Measurements from ENCODE around the gene FOXN3. TPM values are rescaled to one million over a fixed set of nuclear protein-coding genes. Genes with fewer than 3 reads are reported as not detected.

The FOXN3 gene
- polyA plus RNA-seq, 1 of the 3 experiments (the other 2 are of a cell fraction), result 9.8 TPM

DNA sequence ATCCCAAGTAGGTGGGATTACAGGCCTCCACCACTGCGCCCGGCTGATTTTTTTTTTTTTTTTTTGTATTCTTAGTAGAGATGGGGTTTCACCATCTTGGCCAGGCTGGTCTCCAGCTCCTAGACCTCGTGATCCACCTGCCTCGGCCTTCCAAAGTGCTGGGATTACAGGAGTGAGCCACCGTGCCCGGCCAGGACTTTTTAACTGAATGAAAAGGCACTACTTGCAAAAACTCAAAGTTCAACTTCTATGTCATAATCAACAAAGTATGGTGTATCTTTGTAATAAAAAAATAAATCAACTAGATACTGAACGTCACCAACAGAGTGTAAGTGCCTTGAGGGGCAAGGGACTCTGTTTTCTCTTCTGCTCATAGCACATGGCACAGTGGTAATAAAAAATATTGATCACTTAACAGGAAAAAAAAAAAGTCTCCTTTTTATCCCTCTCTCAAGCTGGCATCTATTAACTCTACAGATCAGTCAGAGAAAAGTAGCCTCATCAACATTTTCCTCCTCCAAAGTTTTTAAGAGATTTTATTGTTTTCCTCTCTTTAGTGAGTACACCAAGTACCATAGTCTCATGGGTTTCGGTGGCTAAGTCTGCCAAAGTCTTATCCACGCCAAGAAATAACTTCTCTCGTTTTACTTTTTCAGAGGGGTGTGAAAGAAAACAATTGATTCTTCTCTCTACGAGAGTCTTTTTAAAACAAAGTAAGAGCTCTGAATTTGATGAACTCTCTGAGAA, 10.6 kb upstream of the FOXN3 start (continued):
- TF ChIP-seq, protein P1, sequence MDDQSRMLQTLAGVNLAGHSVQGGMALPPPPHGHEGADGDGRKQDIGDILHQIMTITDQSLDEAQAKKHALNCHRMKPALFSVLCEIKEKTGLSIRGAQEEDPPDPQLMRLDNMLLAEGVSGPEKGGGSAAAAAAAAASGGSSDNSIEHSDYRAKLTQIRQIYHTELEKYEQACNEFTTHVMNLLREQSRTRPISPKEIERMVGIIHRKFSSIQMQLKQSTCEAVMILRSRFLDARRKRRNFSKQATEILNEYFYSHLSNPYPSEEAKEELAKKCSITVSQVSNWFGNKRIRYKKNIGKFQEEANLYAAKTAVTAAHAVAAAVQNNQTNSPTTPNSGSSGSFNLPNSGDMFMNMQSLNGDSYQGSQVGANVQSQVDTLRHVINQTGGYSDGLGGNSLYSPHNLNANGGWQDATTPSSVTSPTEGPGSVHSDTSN (IDR thresholded peaks at IDR 0.05), result no peak
- TF ChIP-seq RAD21 (IDR thresholded peaks at IDR 0.05; ENCODE audit: low read length) (no peak), RXRA (IDR thresholded peaks at IDR 0.05; ENCODE audit: borderline replicate concordance, low read depth) (no peak)

DNA sequence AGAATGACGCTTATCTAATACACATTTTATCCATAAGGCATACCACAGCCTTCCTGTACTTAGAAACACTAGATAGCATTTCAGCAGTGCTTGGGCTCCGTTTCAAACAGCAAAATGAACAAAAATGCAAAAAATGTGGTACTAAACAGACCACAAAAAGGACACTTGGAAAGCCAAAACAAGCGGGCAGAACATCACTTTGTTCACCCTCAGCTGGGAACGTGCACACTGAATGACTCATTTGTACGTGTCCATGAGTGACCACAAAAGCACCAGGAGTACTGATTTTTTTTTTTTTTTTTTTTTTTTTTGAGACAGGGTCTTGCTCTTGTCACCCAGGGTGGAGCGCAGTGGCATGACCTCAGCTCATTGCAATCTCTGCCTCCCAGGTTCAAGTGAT, 8.9 kb upstream of the FOXN3 start:
- H4K20me1 ChIP-seq (ENCODE audit: insufficient read depth), result no peaks in the 10 kb centered on the region
- POLR2A ChIA-PET, result no interaction called here
- 19% methylated on average over 6 of the region's 6 CpGs for WGBS (ENCODE audit: low lambda C conversion rate)
- H3K27me3 ChIP-seq (ENCODE audit: insufficient read depth), result no peaks in the 10 kb centered on the region
- no peak overlapping the region for H3K4me3 ChIP-seq (ENCODE audit: low read depth in 2 of 2, low read length in 1 of 2)
- H3F3A ChIP-seq (replicated peaks; ENCODE audit: insufficient read depth), result peaks cover 30% of the 10 kb centered on the region
- no peak overlapping the region for H3K4me2 ChIP-seq
- H3K79me2 ChIP-seq (ENCODE audit: insufficient read depth), result no peaks in the 10 kb centered on the region; the same call in 1 of the 2 replicates
- H3K27ac ChIP-seq (ENCODE audit: low read depth in 2 of 2, low read length in 1 of 2), result peak overlapping the region in 1 of 2 experiments; percentile 58; a peak in 2 of 4 replicates
- H3K9ac ChIP-seq, result no peak overlapping the region
- H3K36me3 ChIP-seq (replicated peaks in 1 of 2; ENCODE audit: control insufficient read depth in 1 of 2, insufficient read depth in 2 of 2, low read length in 1 of 2), result no peaks in the 10 kb centered on the region
- CTCF ChIA-PET, result no interaction called here
- no peak for DNase-seq
- H3K4me1 ChIP-seq (ENCODE audit: control insufficient read depth in 1 of 2, insufficient read depth in 2 of 2, low read depth in 1 of 2, low read length in 1 of 2), result peaks cover 19 to 30% of the 10 kb centered on the region in 2 experiments
- no peak overlapping the region for H2AFZ ChIP-seq (ENCODE audit: low read depth)
- no peaks in the 10 kb centered on the region for H3K9me2 ChIP-seq
- no peaks in the 10 kb centered on the region for H3K9me3 ChIP-seq
- TF ChIP-seq ELF1 (IDR thresholded peaks at IDR 0.05) (peak; percentile 41; the same call in 1 of the 2 replicates), GATA2 (CRISPR knock-in tag; IDR thresholded peaks at IDR 0.05) (no peak), FOSL2 (IDR thresholded peaks at IDR 0.05; ENCODE audit: borderline replicate concordance, low read depth) (peak; percentile 91), CHD2 (IDR thresholded peaks at IDR 0.05; ENCODE audit: low read length, partially characterized antibody) (no peak), FOXM1 (IDR thresholded peaks at IDR 0.05; ENCODE audit: low read depth) (peak; percentile 83), JUND (IDR thresholded peaks at IDR 0.05) (peak; percentile 95), TCF12 (IDR thresholded peaks at IDR 0.05) (peak; percentile 93), NFIC (IDR thresholded peaks at IDR 0.05; ENCODE audit: borderline replicate concordance) (peak; percentile 93), RFX5 (IDR thresholded peaks at IDR 0.05; ENCODE audit: low read length) (no peak), RAD21 (IDR thresholded peaks at IDR 0.05; ENCODE audit: low read length) (no peak), EZH2phosphoT487 (IDR thresholded peaks at IDR 0.05; ENCODE audit: borderline replicate concordance, low read depth) (no peak), SIN3A (IDR thresholded peaks at IDR 0.05; ENCODE audit: borderline replicate concordance, low read depth, low read length) (0 out of 2 replicates have a peak, but pooled peaks have one; percentile 25), YY1 (IDR thresholded peaks at IDR 0.05; ENCODE audit: low read depth) (peak; percentile 45; the same call in 1 of the 2 replicates), TEAD4 (IDR thresholded peaks at IDR 0.05; ENCODE audit: borderline replicate concordance, insufficient read depth) (peak; percentile 97), RXRA (IDR thresholded peaks at IDR 0.05; ENCODE audit: borderline replicate concordance, low read depth) (peak; percentile 86; the same call in 1 of the 2 replicates), SMC3 (IDR thresholded peaks at IDR 0.05; ENCODE audit: low read depth, low read length) (no peak), MXI1 (IDR thresholded peaks at IDR 0.05; ENCODE audit: low read depth, low read length) (no peak), GABPA (IDR thresholded peaks at IDR 0.05; ENCODE audit: low read depth) (no peak), NRF1 (IDR thresholded peaks at IDR 0.05; ENCODE audit: low read depth, low read length) (no peak)
- TF ChIP-seq, protein P2, sequence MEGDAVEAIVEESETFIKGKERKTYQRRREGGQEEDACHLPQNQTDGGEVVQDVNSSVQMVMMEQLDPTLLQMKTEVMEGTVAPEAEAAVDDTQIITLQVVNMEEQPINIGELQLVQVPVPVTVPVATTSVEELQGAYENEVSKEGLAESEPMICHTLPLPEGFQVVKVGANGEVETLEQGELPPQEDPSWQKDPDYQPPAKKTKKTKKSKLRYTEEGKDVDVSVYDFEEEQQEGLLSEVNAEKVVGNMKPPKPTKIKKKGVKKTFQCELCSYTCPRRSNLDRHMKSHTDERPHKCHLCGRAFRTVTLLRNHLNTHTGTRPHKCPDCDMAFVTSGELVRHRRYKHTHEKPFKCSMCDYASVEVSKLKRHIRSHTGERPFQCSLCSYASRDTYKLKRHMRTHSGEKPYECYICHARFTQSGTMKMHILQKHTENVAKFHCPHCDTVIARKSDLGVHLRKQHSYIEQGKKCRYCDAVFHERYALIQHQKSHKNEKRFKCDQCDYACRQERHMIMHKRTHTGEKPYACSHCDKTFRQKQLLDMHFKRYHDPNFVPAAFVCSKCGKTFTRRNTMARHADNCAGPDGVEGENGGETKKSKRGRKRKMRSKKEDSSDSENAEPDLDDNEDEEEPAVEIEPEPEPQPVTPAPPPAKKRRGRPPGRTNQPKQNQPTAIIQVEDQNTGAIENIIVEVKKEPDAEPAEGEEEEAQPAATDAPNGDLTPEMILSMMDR (IDR thresholded peaks at IDR 0.05), result no peak
- TF ChIP-seq, protein P3, sequence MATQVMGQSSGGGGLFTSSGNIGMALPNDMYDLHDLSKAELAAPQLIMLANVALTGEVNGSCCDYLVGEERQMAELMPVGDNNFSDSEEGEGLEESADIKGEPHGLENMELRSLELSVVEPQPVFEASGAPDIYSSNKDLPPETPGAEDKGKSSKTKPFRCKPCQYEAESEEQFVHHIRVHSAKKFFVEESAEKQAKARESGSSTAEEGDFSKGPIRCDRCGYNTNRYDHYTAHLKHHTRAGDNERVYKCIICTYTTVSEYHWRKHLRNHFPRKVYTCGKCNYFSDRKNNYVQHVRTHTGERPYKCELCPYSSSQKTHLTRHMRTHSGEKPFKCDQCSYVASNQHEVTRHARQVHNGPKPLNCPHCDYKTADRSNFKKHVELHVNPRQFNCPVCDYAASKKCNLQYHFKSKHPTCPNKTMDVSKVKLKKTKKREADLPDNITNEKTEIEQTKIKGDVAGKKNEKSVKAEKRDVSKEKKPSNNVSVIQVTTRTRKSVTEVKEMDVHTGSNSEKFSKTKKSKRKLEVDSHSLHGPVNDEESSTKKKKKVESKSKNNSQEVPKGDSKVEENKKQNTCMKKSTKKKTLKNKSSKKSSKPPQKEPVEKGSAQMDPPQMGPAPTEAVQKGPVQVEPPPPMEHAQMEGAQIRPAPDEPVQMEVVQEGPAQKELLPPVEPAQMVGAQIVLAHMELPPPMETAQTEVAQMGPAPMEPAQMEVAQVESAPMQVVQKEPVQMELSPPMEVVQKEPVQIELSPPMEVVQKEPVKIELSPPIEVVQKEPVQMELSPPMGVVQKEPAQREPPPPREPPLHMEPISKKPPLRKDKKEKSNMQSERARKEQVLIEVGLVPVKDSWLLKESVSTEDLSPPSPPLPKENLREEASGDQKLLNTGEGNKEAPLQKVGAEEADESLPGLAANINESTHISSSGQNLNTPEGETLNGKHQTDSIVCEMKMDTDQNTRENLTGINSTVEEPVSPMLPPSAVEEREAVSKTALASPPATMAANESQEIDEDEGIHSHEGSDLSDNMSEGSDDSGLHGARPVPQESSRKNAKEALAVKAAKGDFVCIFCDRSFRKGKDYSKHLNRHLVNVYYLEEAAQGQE (IDR thresholded peaks at IDR 0.05; ENCODE audit: low read depth, low read length), result peak; percentile 43; the same call in 1 of the 2 replicates
- TF ChIP-seq, protein P4, sequence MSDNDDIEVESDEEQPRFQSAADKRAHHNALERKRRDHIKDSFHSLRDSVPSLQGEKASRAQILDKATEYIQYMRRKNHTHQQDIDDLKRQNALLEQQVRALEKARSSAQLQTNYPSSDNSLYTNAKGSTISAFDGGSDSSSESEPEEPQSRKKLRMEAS (IDR thresholded peaks at IDR 0.05; ENCODE audit: low read depth), result peak; percentile 77
- TF ChIP-seq, protein P5, sequence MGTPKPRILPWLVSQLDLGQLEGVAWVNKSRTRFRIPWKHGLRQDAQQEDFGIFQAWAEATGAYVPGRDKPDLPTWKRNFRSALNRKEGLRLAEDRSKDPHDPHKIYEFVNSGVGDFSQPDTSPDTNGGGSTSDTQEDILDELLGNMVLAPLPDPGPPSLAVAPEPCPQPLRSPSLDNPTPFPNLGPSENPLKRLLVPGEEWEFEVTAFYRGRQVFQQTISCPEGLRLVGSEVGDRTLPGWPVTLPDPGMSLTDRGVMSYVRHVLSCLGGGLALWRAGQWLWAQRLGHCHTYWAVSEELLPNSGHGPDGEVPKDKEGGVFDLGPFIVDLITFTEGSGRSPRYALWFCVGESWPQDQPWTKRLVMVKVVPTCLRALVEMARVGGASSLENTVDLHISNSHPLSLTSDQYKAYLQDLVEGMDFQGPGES (IDR thresholded peaks at IDR 0.05; ENCODE audit: low read depth, low read length), result no peak

Measured in SK-N-SH (cell line).